ENCODE measurements around the gene OTOG. TPM values are rescaled to one million over a fixed set of nuclear protein-coding genes. Genes with fewer than 3 reads are reported as not detected.

Gene OTOG
- total RNA-seq, 6 experiments from 2014 or later, result not detected

DNA sequence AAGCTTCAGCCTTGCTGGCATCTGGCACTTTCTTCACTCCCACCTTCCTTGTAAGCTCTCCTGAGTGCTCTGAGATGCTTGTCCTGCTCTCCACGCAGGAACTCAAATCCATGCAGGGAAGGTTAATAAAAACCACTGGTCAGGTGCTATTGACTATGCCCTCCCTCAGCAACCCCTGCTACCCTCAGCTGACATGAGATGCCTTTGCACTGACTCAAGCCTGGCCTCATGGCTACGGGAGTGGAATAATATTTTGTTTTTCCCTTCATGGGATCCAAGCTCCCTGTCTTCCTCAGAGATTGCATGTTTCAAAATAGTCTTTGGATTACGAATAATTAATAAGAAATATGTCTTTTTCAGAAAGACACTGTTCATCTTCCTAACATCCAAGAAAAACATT lies 38.8 kb upstream of the OTOG start:
- DNase-seq, result no peak
- no peaks in the 10 kb centered on the region for H3K36me3 Mint-ChIP-seq (ENCODE audit: low read depth)
- no peak overlapping the region for H3K27ac Mint-ChIP-seq
- TF ChIP-seq, protein P1, sequence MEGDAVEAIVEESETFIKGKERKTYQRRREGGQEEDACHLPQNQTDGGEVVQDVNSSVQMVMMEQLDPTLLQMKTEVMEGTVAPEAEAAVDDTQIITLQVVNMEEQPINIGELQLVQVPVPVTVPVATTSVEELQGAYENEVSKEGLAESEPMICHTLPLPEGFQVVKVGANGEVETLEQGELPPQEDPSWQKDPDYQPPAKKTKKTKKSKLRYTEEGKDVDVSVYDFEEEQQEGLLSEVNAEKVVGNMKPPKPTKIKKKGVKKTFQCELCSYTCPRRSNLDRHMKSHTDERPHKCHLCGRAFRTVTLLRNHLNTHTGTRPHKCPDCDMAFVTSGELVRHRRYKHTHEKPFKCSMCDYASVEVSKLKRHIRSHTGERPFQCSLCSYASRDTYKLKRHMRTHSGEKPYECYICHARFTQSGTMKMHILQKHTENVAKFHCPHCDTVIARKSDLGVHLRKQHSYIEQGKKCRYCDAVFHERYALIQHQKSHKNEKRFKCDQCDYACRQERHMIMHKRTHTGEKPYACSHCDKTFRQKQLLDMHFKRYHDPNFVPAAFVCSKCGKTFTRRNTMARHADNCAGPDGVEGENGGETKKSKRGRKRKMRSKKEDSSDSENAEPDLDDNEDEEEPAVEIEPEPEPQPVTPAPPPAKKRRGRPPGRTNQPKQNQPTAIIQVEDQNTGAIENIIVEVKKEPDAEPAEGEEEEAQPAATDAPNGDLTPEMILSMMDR (IDR thresholded peaks at IDR 0.05), result no peak
- H3K9me3 Mint-ChIP-seq, result no peaks in the 10 kb centered on the region
- no peaks in the 10 kb centered on the region for H3K4me1 Mint-ChIP-seq (ENCODE audit: low read depth)
- H3K4me3 Mint-ChIP-seq, result no peak overlapping the region
- peaks cover 36% of the 10 kb centered on the region for H3K27me3 Mint-ChIP-seq (ENCODE audit: insufficient read depth)

DNA sequence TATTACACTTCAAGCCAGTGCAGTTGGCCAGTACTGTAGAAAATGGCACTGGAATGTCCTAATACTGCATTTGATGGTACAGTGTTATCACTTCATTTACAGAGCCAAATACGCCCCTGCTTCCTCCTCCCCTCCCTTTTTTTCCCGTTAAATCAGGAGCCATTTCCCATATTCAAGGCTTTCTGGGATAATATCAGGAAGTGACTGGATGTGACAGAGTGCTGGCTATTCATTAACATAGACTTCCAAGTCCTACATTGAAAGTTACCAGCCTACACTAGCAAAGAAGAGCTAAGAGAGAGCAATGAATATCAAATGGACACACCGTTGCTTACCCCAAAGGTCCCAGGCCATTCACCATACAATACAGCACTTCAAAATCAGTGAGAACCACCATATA lies 38.3 kb upstream of the OTOG start:
- Mint-ChIP-seq H3K4me1 (ENCODE audit: low read depth) (no peaks in the 10 kb centered on the region), H3K4me3 (no peak overlapping the region), H3K27me3 (ENCODE audit: insufficient read depth) (peaks cover 34% of the 10 kb centered on the region), H3K9me3 (no peaks in the 10 kb centered on the region), H3K36me3 (ENCODE audit: low read depth) (no peaks in the 10 kb centered on the region), H3K27ac (no peak overlapping the region)
- DNase-seq, result no peak
- TF ChIP-seq, protein P1 (IDR thresholded peaks at IDR 0.05), result no peak

DNA sequence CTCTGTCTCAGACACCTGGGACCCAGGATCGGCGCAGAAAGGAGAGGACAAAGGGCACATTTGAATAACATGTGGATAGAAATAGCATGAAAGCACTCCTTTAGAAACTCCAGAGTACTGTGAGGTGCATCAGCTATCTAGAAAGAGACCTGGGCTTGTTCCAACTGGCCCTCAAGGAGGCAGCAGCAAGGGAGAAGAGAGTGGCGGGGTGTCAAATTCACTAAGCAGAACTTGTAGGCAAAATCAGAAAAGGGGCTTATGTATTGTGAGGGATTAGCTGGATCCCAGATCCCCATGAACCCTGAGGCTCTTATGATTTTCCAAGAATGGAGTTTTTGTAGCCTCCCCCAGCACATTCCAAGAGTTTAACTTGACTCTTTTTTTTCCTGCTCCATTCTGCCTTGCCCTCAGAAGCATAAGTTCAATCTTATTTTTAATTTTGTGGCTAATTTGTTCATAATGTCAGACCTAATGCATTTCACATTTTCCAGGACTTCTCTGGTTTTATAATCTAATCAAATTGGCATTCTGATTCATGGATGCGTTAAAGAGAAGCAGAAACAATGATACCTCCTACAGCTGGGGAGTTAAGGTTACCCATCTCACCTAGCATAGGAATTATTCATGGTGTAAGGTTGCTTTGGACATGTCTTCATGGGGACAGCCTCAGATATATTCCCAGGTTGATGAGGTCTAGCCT lies 36.4 kb upstream of the OTOG start:
- no peaks in the 10 kb centered on the region for H3K36me3 Mint-ChIP-seq (ENCODE audit: low read depth)
- no peak for DNase-seq
- TF ChIP-seq, protein P1 (IDR thresholded peaks at IDR 0.05), result no peak
- no peak overlapping the region for H3K27ac Mint-ChIP-seq
- H3K27me3 Mint-ChIP-seq (ENCODE audit: insufficient read depth), result peaks cover 33% of the 10 kb centered on the region
- no peaks in the 10 kb centered on the region for H3K4me1 Mint-ChIP-seq (ENCODE audit: low read depth)
- H3K9me3 Mint-ChIP-seq, result no peaks in the 10 kb centered on the region
- no peak overlapping the region for H3K4me3 Mint-ChIP-seq

DNA sequence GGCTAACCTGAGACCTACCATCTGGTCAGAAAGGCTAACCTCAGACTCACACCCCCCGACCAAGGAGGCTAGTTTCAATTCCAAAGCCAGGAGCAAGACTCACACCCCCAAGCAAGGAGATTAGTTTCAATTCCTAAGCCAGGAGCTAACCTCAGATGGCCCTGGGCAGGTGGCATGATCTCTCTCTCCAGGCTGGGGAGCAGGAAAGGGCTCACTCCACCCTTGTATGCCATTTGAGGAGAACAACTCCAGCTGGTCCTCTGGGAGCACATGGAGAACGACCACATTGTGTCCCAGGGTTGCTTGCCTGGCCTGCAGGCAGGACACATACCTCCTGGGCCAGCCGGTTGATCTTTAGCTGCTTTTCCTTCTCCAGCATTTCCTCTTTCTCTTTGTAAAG lies 35.5 kb upstream of the OTOG start:
- no peaks in the 10 kb centered on the region for H3K9me3 Mint-ChIP-seq
- H3K4me1 Mint-ChIP-seq (ENCODE audit: low read depth), result no peaks in the 10 kb centered on the region
- TF ChIP-seq, protein P1 (IDR thresholded peaks at IDR 0.05), result no peak
- H3K27ac Mint-ChIP-seq, result no peak overlapping the region
- no peak overlapping the region for H3K4me3 Mint-ChIP-seq
- H3K27me3 Mint-ChIP-seq (ENCODE audit: insufficient read depth), result peaks cover 33% of the 10 kb centered on the region
- H3K36me3 Mint-ChIP-seq (ENCODE audit: low read depth), result no peaks in the 10 kb centered on the region
- no peak for DNase-seq

DNA sequence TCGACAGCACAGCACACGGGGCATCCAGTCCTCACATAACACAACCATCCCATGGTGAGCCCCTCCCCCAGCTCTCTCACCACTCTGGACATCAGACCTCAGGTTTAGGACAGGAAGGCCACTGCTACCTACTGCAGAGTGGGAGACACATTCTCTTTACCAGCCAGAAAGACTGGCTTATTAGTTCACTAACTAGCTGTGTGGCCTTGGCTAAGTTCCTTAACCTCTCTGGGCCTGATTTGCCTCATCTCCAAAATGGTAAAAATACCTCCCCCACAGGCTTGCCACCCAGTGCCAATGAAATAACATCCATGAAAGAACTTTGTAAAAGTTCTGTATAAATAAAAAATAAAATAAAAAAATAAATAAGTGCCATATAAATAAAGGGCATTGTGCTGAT lies 35.0 kb upstream of the OTOG start:
- Mint-ChIP-seq H3K27me3 (ENCODE audit: insufficient read depth) (peaks cover 36% of the 10 kb centered on the region), H3K4me1 (ENCODE audit: low read depth) (no peaks in the 10 kb centered on the region), H3K4me3 (no peak overlapping the region)

More for the DNA sequence above, 35.0 kb upstream of the OTOG start:
- no peaks in the 10 kb centered on the region for H3K36me3 Mint-ChIP-seq (ENCODE audit: low read depth)
- DNase-seq, result no peak
- no peak overlapping the region for H3K27ac Mint-ChIP-seq
- H3K9me3 Mint-ChIP-seq, result no peaks in the 10 kb centered on the region
- TF ChIP-seq, protein P1 (IDR thresholded peaks at IDR 0.05), result no peak

All from HFFc6 (cell line).